Measurements from ENCODE around the gene RHBDF2.

GRCh38 chr17:76458580-76459490 is 42.4 kb downstream of the RHBDF2 start:
- TF ChIP-seq CTCF (IDR thresholded peaks at IDR 0.05) (peak; percentile 12 to 35 (median 28)), POLR2AphosphoS5 (IDR thresholded peaks at IDR 0.05) (no peak), EP300 (IDR thresholded peaks at IDR 0.05; ENCODE audit: low read depth) (no peak), POLR2A (IDR thresholded peaks at IDR 0.05) (no peak)
